Astrocyte (in vitro differentiated cells and primary cell): ENCODE data around the gene MSANTD3.

Experiments
- EZH2 ChIP-seq: IDR thresholded peaks from 2 replicates; pipeline ENCODE4 v1.6.1; 2012; ENCODE audit warnings: mild to moderate bottlenecking, low read length, inconsistent platforms; ENCODE audit not compliant: insufficient read depth
- TF ChIP-seq, protein P1 (sequence below): IDR thresholded peaks from 2 replicates; pipeline ENCODE4 v1.5.1; 2011; ENCODE audit warnings: low read depth, mild to moderate bottlenecking, inconsistent platforms, low read length, moderate library complexity; ENCODE audit not compliant: insufficient read depth

DNA sequence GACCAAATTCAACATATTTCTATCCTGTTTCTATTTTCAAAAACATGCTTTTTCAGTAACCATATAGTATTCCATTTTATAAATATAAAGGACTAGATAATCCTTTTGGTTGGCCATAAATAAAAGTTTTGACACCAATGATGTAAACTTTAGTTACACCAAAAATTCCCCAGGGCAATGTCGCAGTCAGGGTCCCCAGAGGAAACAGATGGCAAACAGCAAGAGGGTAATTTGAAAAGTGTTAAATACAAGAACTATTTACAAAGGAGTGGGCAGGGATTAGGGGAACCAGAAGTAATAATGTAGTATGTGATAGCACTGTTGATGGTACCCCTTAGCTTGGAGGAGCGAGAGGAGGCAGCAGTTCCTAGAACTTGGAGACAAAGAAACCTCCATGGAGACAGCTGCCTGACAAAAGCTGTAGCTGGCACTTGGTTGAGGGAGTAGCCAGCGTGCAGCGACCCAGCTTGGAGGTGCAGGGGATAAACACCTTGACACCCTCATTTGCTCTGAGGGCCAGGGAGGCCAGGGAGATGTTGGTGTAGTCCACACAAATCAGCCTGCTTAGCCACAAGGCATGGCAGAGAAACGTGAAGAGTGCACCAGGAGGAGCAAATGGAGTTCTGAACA, 18.3 kb upstream of the MSANTD3 start:
- TF ChIP-seq, protein P1, sequence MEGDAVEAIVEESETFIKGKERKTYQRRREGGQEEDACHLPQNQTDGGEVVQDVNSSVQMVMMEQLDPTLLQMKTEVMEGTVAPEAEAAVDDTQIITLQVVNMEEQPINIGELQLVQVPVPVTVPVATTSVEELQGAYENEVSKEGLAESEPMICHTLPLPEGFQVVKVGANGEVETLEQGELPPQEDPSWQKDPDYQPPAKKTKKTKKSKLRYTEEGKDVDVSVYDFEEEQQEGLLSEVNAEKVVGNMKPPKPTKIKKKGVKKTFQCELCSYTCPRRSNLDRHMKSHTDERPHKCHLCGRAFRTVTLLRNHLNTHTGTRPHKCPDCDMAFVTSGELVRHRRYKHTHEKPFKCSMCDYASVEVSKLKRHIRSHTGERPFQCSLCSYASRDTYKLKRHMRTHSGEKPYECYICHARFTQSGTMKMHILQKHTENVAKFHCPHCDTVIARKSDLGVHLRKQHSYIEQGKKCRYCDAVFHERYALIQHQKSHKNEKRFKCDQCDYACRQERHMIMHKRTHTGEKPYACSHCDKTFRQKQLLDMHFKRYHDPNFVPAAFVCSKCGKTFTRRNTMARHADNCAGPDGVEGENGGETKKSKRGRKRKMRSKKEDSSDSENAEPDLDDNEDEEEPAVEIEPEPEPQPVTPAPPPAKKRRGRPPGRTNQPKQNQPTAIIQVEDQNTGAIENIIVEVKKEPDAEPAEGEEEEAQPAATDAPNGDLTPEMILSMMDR, result no peak
- TF ChIP-seq EZH2, result no peak
